Upper lobe of left lung (tissue), 4 donors: ENCODE data around the gene CASP10.
"Not testable (repeated sequence)": the region's sequence is repeated elsewhere in the genome, so short reads cannot be mapped to it uniquely, and the experiment has no call there.

Experiments
- CTCF ChIP-seq, 6 experiments: fragments of 450-650 bp in 4 of 6; fragments of 200-600 bp in 2 of 6; sonication (generic) in 2 of 6; IDR thresholded peaks; one replicate each; pipeline ENCODE4 v1.5.1; 2016 to 2019; ENCODE audit warnings: antibody characterized with exemption in 6 of 6
- POLR2A ChIP-seq, 4 donors: fragments of 450-650 bp; IDR thresholded peaks; one replicate each; pipeline ENCODE4 v1.5.1; 2016 to 2017; ENCODE audit warnings: antibody characterized with exemption in 4 of 4, mild to moderate bottlenecking in 2 of 4

DNA sequence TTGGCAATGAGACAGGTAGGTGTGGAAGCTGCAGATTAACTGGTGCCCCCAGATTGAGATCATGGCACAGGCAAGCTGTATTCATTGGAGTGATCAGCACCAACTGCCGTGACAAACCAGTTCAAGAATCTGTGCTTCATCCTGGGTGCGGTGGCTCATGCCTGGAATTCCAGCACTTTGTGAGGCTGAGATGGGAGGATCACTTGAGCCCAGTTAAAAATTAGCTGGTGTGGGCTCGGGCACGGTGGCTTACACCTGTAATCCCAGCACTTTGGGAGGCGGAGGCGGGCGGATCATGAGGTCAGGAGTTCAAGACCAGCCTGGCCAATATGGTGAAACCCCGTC is 33.1 kb upstream of the CASP10 start:
- TF ChIP-seq POLR2A, CTCF (IDR thresholded peaks at IDR 0.05): not testable (repeated sequence)
